Memory B cell (primary cell): ENCODE results near the gene STX1B.

ENCODE experiments used
- ATAC-seq: fragments of 150-1000 bp; cut with Tn5 transposase; 2 replicates; pipeline ENCODE4 v1.10.0; 2021; ENCODE audit warnings: low read depth, mild to moderate bottlenecking, moderate library complexity
- DNase-seq, 2 donors: peaks; one replicate each; pipeline ENCODE4 v3.0.0; 2022; ENCODE audit warnings: low spot score in 2 of 2
- H3K27ac Mint-ChIP-seq: one replicate; pipeline ENCODE4 v1.8.0; 2022; ENCODE audit warnings: mild to moderate bottlenecking, moderate library complexity, mixed read lengths
- H3K27me3 Mint-ChIP-seq: one replicate; pipeline ENCODE4 v1.8.0; 2022; ENCODE audit warnings: mixed read lengths
- H3K36me3 Mint-ChIP-seq: one replicate; pipeline ENCODE4 v1.8.0; 2022; ENCODE audit warnings: mild to moderate bottlenecking, mixed read lengths
- H3K4me1 Mint-ChIP-seq: one replicate; pipeline ENCODE4 v1.8.0; 2022; ENCODE audit warnings: mixed read lengths
- H3K4me3 Mint-ChIP-seq: one replicate; pipeline ENCODE4 v1.8.0; 2022; ENCODE audit warnings: mild to moderate bottlenecking, moderate library complexity, mixed read lengths
- H3K9me3 Mint-ChIP-seq: one replicate; pipeline ENCODE4 v1.8.0; 2022; ENCODE audit warnings: mixed read lengths

The STX1B gene

GRCh38 chr16:30983289-30983889, 27.0 kb downstream of the STX1B start:
- Mint-ChIP-seq H3K4me3 (no peak overlapping the region), H3K4me1 (peaks cover 8% of the 10 kb centered on the region), H3K36me3 (peaks cover 23% of the 10 kb centered on the region), H3K27me3 (no peaks in the 10 kb centered on the region), H3K27ac (peak overlapping the region; percentile 48), H3K9me3 (no peaks in the 10 kb centered on the region)
- DNase-seq (no peak), ATAC-seq (no peak)

- Mint-ChIP-seq H3K36me3 (peaks cover 23% of the 10 kb centered on the region), H3K4me1 (peaks cover 8% of the 10 kb centered on the region), H3K9me3 (no peaks in the 10 kb centered on the region), H3K4me3 (no peak overlapping the region), H3K27ac (peak overlapping the region; percentile 48), H3K27me3 (no peaks in the 10 kb centered on the region)
- DNase-seq (no peak), ATAC-seq (no peak)
These were observed 27.7 kb downstream of the STX1B start for GRCh38 chr16:30982548-30983288.

- H3K4me1 Mint-ChIP-seq = peaks cover 13% of the 10 kb centered on the region
- no peak overlapping the region for H3K27ac Mint-ChIP-seq
- ATAC-seq = no peak
- peaks cover 32% of the 10 kb centered on the region for H3K36me3 Mint-ChIP-seq
- no peaks in the 10 kb centered on the region for H3K9me3 Mint-ChIP-seq
- DNase-seq = no peak
- no peaks in the 10 kb centered on the region for H3K27me3 Mint-ChIP-seq
- H3K4me3 Mint-ChIP-seq = no peak overlapping the region
These were observed 29.5 kb downstream of the STX1B start for GRCh38 chr16:30980959-30981358.

GRCh38 chr16:30980434-30980833, 30.0 kb downstream of the STX1B start:
- no peak for DNase-seq
- Mint-ChIP-seq H3K9me3 (no peaks in the 10 kb centered on the region), H3K4me1 (peaks cover 13% of the 10 kb centered on the region), H3K36me3 (peaks cover 38% of the 10 kb centered on the region), H3K4me3 (no peak overlapping the region), H3K27ac (peak overlapping the region; percentile 39), H3K27me3 (no peaks in the 10 kb centered on the region)
- no peak for ATAC-seq

- Mint-ChIP-seq H3K36me3 (peaks cover 38% of the 10 kb centered on the region), H3K4me1 (peaks cover 10% of the 10 kb centered on the region), H3K9me3 (no peaks in the 10 kb centered on the region), H3K27ac (peak overlapping the region; percentile 39), H3K27me3 (no peaks in the 10 kb centered on the region), H3K4me3 (no peak overlapping the region)
- ATAC-seq (no peak), DNase-seq (no peak)
These were observed 30.4 kb downstream of the STX1B start for GRCh38 chr16:30980023-30980371.

- no peak for ATAC-seq
These were observed 31.0 kb downstream of the STX1B start for GRCh38 chr16:30979170-30980022.

GRCh38 chr16:30977502-30977901, 32.9 kb downstream of the STX1B start:
- peak; percentile 19 for ATAC-seq
- Mint-ChIP-seq H3K4me1 (peaks cover 9% of the 10 kb centered on the region), H3K27me3 (no peaks in the 10 kb centered on the region), H3K4me3 (no peak overlapping the region), H3K27ac (peak overlapping the region; percentile 46), H3K9me3 (no peaks in the 10 kb centered on the region), H3K36me3 (peaks cover 47% of the 10 kb centered on the region)
- no peak for DNase-seq

More at GRCh38 chr16:30979170-30980022, 31.0 kb downstream of the STX1B start:
- Mint-ChIP-seq H3K36me3 (peaks cover 39% of the 10 kb centered on the region), H3K27ac (no peak overlapping the region), H3K27me3 (no peaks in the 10 kb centered on the region), H3K9me3 (no peaks in the 10 kb centered on the region), H3K4me3 (no peak overlapping the region), H3K4me1 (peaks cover 9% of the 10 kb centered on the region)
- DNase-seq = no peak

- Mint-ChIP-seq H3K36me3 (peaks cover 48% of the 10 kb centered on the region), H3K27ac (peak overlapping the region; percentile 40)
These were observed 34.0 kb downstream of the STX1B start for GRCh38 chr16:30976486-30976885.

GRCh38 chr16:30974348-30974747, 36.1 kb downstream of the STX1B start:
- Mint-ChIP-seq H3K36me3 (peaks cover 56% of the 10 kb centered on the region), H3K4me1 (peaks cover 8% of the 10 kb centered on the region), H3K27ac (peak overlapping the region; percentile 21), H3K9me3 (no peaks in the 10 kb centered on the region), H3K27me3 (no peaks in the 10 kb centered on the region), H3K4me3 (no peak overlapping the region)
- ATAC-seq (no peak), DNase-seq (no peak)

More at GRCh38 chr16:30976486-30976885, 34.0 kb downstream of the STX1B start:
- ATAC-seq (no peak), DNase-seq (no peak)
- Mint-ChIP-seq H3K4me1 (peaks cover 8% of the 10 kb centered on the region), H3K4me3 (no peak overlapping the region), H3K9me3 (no peaks in the 10 kb centered on the region), H3K27me3 (no peaks in the 10 kb centered on the region)

- Mint-ChIP-seq H3K36me3 (peaks cover 58% of the 10 kb centered on the region), H3K27ac (no peak overlapping the region)
- DNase-seq = no peak
These were observed 37.6 kb downstream of the STX1B start for GRCh38 chr16:30972872-30973271.

GRCh38 chr16:30971298-30971697, 39.1 kb downstream of the STX1B start:
- Mint-ChIP-seq H3K4me1 (peaks cover 5% of the 10 kb centered on the region), H3K4me3 (no peak overlapping the region), H3K27ac (peak overlapping the region; percentile 25), H3K27me3 (no peaks in the 10 kb centered on the region), H3K36me3 (peaks cover 59% of the 10 kb centered on the region), H3K9me3 (no peaks in the 10 kb centered on the region)
- DNase-seq (no peak), ATAC-seq (no peak)

More at GRCh38 chr16:30972872-30973271, 37.6 kb downstream of the STX1B start:
- no peaks in the 10 kb centered on the region for H3K9me3 Mint-ChIP-seq
- no peak for ATAC-seq
- H3K27me3 Mint-ChIP-seq = no peaks in the 10 kb centered on the region
- peaks cover 8% of the 10 kb centered on the region for H3K4me1 Mint-ChIP-seq
- no peak overlapping the region for H3K4me3 Mint-ChIP-seq

GRCh38 chr16:30969246-30969842, 41.1 kb downstream of the STX1B start:
- Mint-ChIP-seq H3K4me1 (peaks cover 6% of the 10 kb centered on the region), H3K36me3 (peaks cover 60% of the 10 kb centered on the region), H3K27me3 (no peaks in the 10 kb centered on the region), H3K4me3 (no peak overlapping the region), H3K9me3 (no peaks in the 10 kb centered on the region), H3K27ac (no peak overlapping the region)
- no peak for ATAC-seq
- no peak for DNase-seq

GRCh38 chr16:30967795-30968194, 42.6 kb downstream of the STX1B start:
- no peak overlapping the region for H3K27ac Mint-ChIP-seq
- peaks cover 56% of the 10 kb centered on the region for H3K36me3 Mint-ChIP-seq
- no peak overlapping the region for H3K4me3 Mint-ChIP-seq
- H3K9me3 Mint-ChIP-seq = no peaks in the 10 kb centered on the region
- no peaks in the 10 kb centered on the region for H3K27me3 Mint-ChIP-seq
- DNase-seq = no peak
- peaks cover 5% of the 10 kb centered on the region for H3K4me1 Mint-ChIP-seq
- no peak for ATAC-seq
